HCT116 (cell line): ENCODE data around the gene PGBD5. TPM values are rescaled to one million over a fixed set of nuclear protein-coding genes. Genes with fewer than 3 reads are reported as not detected.

Experiments
- ATAC-seq: fragments of 200-7000 bp; cut with Tn5 transposase; 2 replicates; pipeline ENCODE4 v1.9.1; 2020; ENCODE audit warnings: mild to moderate bottlenecking, moderate library complexity
- BruUV-seq: library from RNA; stranded (reverse); fragments of 400-500 nt; replicated peaks from 2 replicates; lab custom pipeline; 2021; lab: Mats Ljungman, UMichigan
- CTCF ChIA-PET: fragments of 300-600 bp; sonication (Branson Sonifier 250); formaldehyde crosslinking; loops from one replicate; lab custom pipeline; 2021; ENCODE audit warnings: antibody characterized with exemption; lab: Charles Lee
- POLR2A ChIA-PET: fragments of 300-600, 350-600 bp; sonication (Branson Sonifier 250); formaldehyde crosslinking; loops from one replicate; lab custom pipeline; 2021; ENCODE audit warnings: antibody characterized with exemption; lab: Charles Lee
- RAD21 ChIA-PET, 2 experiments: fragments of 300-600 bp; sonication (Branson Sonifier 250); formaldehyde crosslinking; loops; one replicate each; lab custom pipeline; 2023; ENCODE audit warnings: low total read pairs in 2 of 2; ENCODE audit not compliant: uncharacterized antibody in 2 of 2, unreplicated experiment in 2 of 2, low non-redundant PET in 1 of 2; lab: Charles Lee
- DNase-seq: peaks from one replicate; pipeline ENCODE4 v3.0.0-alpha.2; 2010; ENCODE audit warnings: low read depth, low spot score
- H2AFZ ChIP-seq: fragments of 200-600 bp; shearing (Covaris generic), sonication (generic); 2 replicates; pipeline ENCODE4 v1.6.1; 2017; ENCODE audit warnings: low read depth, mixed run types, mixed read lengths, antibody characterized with exemption, low read length; ENCODE audit not compliant: poor library complexity, severe bottlenecking
- H3K27ac ChIP-seq: 2 replicates; pipeline ENCODE4 v1.5.1; 2012; ENCODE audit warnings: low read depth, low read length
- H3K27me3 ChIP-seq: fragments of 200-600 bp; sonication (generic); 2 replicates; pipeline ENCODE4 v1.6.1; 2016; ENCODE audit warnings: mixed run types, low read length, mixed read lengths; ENCODE audit not compliant: insufficient read depth
- H3K36me3 ChIP-seq, 2 experiments: fragments of 200-500 bp in 1 of 2; fragments of 200-600 bp in 1 of 2; sonication (Bioruptor generic) in 1 of 2; sonication (generic) in 1 of 2; 2 replicates each; pipeline versions ENCODE4 v1.5.1 to v1.6.1; 2014 to 2016; ENCODE audit warnings: low read length in 2 of 2, inconsistent platforms in 1 of 2, mixed read lengths in 1 of 2, mixed run types in 1 of 2; ENCODE audit not compliant: insufficient read depth in 2 of 2, control insufficient read depth in 1 of 2
- H3K4me1 ChIP-seq, 2 experiments: fragments of 200-600 bp in 1 of 2; sonication (generic) in 1 of 2; 2 replicates each; pipeline versions ENCODE4 v1.5.1 to v1.6.1; 2012 to 2017; ENCODE audit warnings: low read length in 2 of 2, inconsistent platforms in 1 of 2, mild to moderate bottlenecking in 1 of 2, mixed read lengths in 1 of 2, mixed run types in 1 of 2, moderate library complexity in 1 of 2; ENCODE audit not compliant: insufficient read depth in 2 of 2, control insufficient read depth in 1 of 2
- H3K4me2 ChIP-seq: fragments of 200-600 bp; sonication (generic); 2 replicates; pipeline ENCODE4 v1.6.1; 2017; ENCODE audit warnings: mixed run types, low read length, mixed read lengths
- H3K4me3 ChIP-seq, 2 experiments: fragments of 200-600 bp in 1 of 2; sonication (generic) in 1 of 2; replicated peaks in 1 of 2; 2 replicates each; pipeline ENCODE4 v1.5.1; 2011 to 2016; ENCODE audit warnings: low read length in 2 of 2, control low read depth in 1 of 2, low read depth in 1 of 2, mild to moderate bottlenecking in 1 of 2, mixed read lengths in 1 of 2, mixed run types in 1 of 2
- H3K79me2 ChIP-seq: fragments of 200-600 bp; sonication (generic); 2 replicates; pipeline ENCODE4 v1.6.1; 2017; ENCODE audit warnings: mild to moderate bottlenecking, mixed run types, low read length, moderate library complexity, mixed read lengths; ENCODE audit not compliant: insufficient read depth
- H3K9ac ChIP-seq: fragments of 200-600 bp; sonication (generic); 2 replicates; pipeline ENCODE4 v1.6.1; 2016; ENCODE audit warnings: low read length, mixed read lengths
- H3K9me2 ChIP-seq: fragments of 200-600 bp; sonication (generic), shearing (Covaris generic); 2 replicates; pipeline ENCODE4 v1.6.1; 2017; ENCODE audit warnings: mixed run types, mild to moderate bottlenecking, moderate library complexity; ENCODE audit not compliant: insufficient read depth
- H3K9me3 ChIP-seq, 2 experiments: fragments of 200-500 bp in 1 of 2; fragments of 200-600 bp in 1 of 2; sonication (Bioruptor generic) in 1 of 2; sonication (generic) in 1 of 2; 2 replicates each; pipeline ENCODE4 v1.6.1; 2014 to 2017; ENCODE audit warnings: low read length in 2 of 2, mixed read lengths in 2 of 2, inconsistent platforms in 1 of 2, low read depth in 1 of 2, mild to moderate bottlenecking in 1 of 2, mixed run types in 1 of 2, moderate library complexity in 1 of 2; ENCODE audit not compliant: control insufficient read depth in 1 of 2, insufficient read depth in 1 of 2
- H4K20me1 ChIP-seq: fragments of 200-600 bp; sonication (generic), shearing (Covaris generic); 2 replicates; pipeline ENCODE4 v1.6.1; 2017; ENCODE audit warnings: mixed run types, mild to moderate bottlenecking, moderate library complexity; ENCODE audit not compliant: insufficient read depth
- CTCF ChIP-seq, 3 experiments: fragments of 200-600 bp in 1 of 3; sonication (generic) in 1 of 3; IDR thresholded peaks in 2 of 3; conservative IDR thresholded peaks in 1 of 3; 2 replicates each; pipeline ENCODE4 v1.5.1; 2012 to 2017; ENCODE audit warnings: low read depth in 2 of 3, low read length in 2 of 3, antibody characterized with exemption in 1 of 3, borderline replicate concordance in 1 of 3, control low read depth in 1 of 3, mild to moderate bottlenecking in 1 of 3, mixed read lengths in 1 of 3, mixed run types in 1 of 3, moderate library complexity in 1 of 3; ENCODE audit not compliant: insufficient read depth in 1 of 3
- ELF1 ChIP-seq: IDR thresholded peaks from 2 replicates; pipeline ENCODE4 v1.6.1; 2012; ENCODE audit warnings: low read depth, borderline replicate concordance
- EZH2phosphoT487 ChIP-seq: fragments of 200-600 bp; IDR thresholded peaks from 2 replicates; pipeline ENCODE4 v1.6.1; 2018; ENCODE audit warnings: antibody characterized with exemption, borderline replicate concordance
- FOSL1 ChIP-seq: IDR thresholded peaks from 2 replicates; pipeline ENCODE4 v1.6.1; 2012; ENCODE audit warnings: low read depth
- POLR2A ChIP-seq: IDR thresholded peaks from 2 replicates; pipeline ENCODE4 v1.7.0; 2011; ENCODE audit warnings: borderline replicate concordance; ENCODE audit not compliant: insufficient read depth, insufficient read length; ENCODE audit errors: extremely low read depth
- RAD21 ChIP-seq: IDR thresholded peaks from 2 replicates; pipeline ENCODE4 v1.6.1; 2012; ENCODE audit warnings: low read depth, mild to moderate bottlenecking
- SIN3A ChIP-seq: IDR thresholded peaks from 2 replicates; pipeline ENCODE4 v1.6.1; 2012; ENCODE audit warnings: low read depth
- SP1 ChIP-seq: IDR thresholded peaks from 2 replicates; pipeline ENCODE4 v1.6.1; 2012; ENCODE audit warnings: low read depth
- SRF ChIP-seq: IDR thresholded peaks from 2 replicates; pipeline ENCODE4 v1.6.1; 2012; ENCODE audit warnings: low read depth
- ZBTB33 ChIP-seq: IDR thresholded peaks from 2 replicates; pipeline ENCODE4 v1.6.1; 2011; ENCODE audit warnings: mild to moderate bottlenecking, low read length, moderate library complexity; ENCODE audit not compliant: insufficient replicate concordance; ENCODE audit errors: extremely low read depth
- ZNF274 ChIP-seq: fragments of 200-500 bp; sonication (Bioruptor generic); IDR thresholded peaks from 2 replicates; pipeline ENCODE4 v1.6.1; 2014; ENCODE audit warnings: mild to moderate bottlenecking, low read depth, low read length, inconsistent platforms
- intact Hi-C: fragments of 100-400 bp; cut with micrococcal nuclease; formaldehyde crosslinking; loops from 2 replicates; pipeline ENCODE4 v1.10.0; 2022
- total RNA-seq: library from RNA; stranded (reverse); gene quantifications from one replicate; pipeline ENCODE4 v1.2.1, GENCODE V29; 2021; ENCODE audit not compliant: unreplicated experiment

Gene PGBD5
- total RNA-seq, 1 experiment from 2014 or later = 0.27 TPM

GRCh38 chr1:230347896-230348295 lies 78.2 kb downstream of the PGBD5 start:
- no TSS peak for BruUV-seq
- Histone ChIP-seq H3K4me2 (no peak overlapping the region), H2AFZ (no peak overlapping the region), H3K9ac (no peak overlapping the region), H3K4me3 (no peak overlapping the region), H3K4me1 (no peaks in the 10 kb centered on the region), H3K79me2 (no peaks in the 10 kb centered on the region), H3K9me2 (no peaks in the 10 kb centered on the region), H4K20me1 (no peaks in the 10 kb centered on the region), H3K27ac (no peak overlapping the region), H3K27me3 (no peaks in the 10 kb centered on the region; the same call in 1 of the 2 replicates), H3K9me3 (no peaks in the 10 kb centered on the region), H3K36me3 (no peaks in the 10 kb centered on the region)
- TF ChIP-seq SP1 = no peak
- TF ChIP-seq SRF = no peak
- no peak for TF ChIP-seq ZBTB33
- TF ChIP-seq FOSL1 = no peak
- no peak for TF ChIP-seq SIN3A
- TF ChIP-seq EZH2phosphoT487 = no peak
- no peak for TF ChIP-seq ZNF274
- no peak for TF ChIP-seq CTCF (IDR thresholded peaks at IDR 0.05 in 2 of 3, conservative IDR thresholded peaks at IDR 0.05 in 1 of 3; ENCODE audit: borderline replicate concordance in 1 of 3, insufficient read depth in 1 of 3, low read depth in 2 of 3, low read length in 2 of 3)
- TF ChIP-seq POLR2A = no peak
- no peak for TF ChIP-seq RAD21
- TF ChIP-seq ELF1 = no peak
- CTCF ChIA-PET = no interaction called here
- ATAC-seq (no peak), DNase-seq (no peak)
- intact Hi-C loops = no loop called here
- RAD21 ChIA-PET = no interaction called here
- POLR2A ChIA-PET = no interaction called here
